ENCODE results near the gene ALPP. TPM values are rescaled to one million over a fixed set of nuclear protein-coding genes. Genes with fewer than 3 reads are reported as not detected.

Gene ALPP
- total RNA-seq, 2 donors from 2014 or later = 0.11 to 0.37 TPM

- no peak for TF ChIP-seq CTCF (IDR thresholded peaks at IDR 0.05)
- no peak overlapping the region for H3K27ac ChIP-seq
- no peak overlapping the region for H3K4me3 ChIP-seq
- peaks cover 44% of the 10 kb centered on the region for H3K27me3 ChIP-seq
- no peak for DNase-seq
- H3K36me3 ChIP-seq = no peaks in the 10 kb centered on the region
- H3K9ac ChIP-seq (ENCODE audit: low read depth in 2 of 2, low read length in 2 of 2) = no peak overlapping the region
- no peaks in the 10 kb centered on the region for H3K4me1 ChIP-seq
- intact Hi-C loops (cut with DNase I) = no loop called here
- H3K9me3 ChIP-seq = no peaks in the 10 kb centered on the region
These were observed 26.7 kb upstream of the ALPP start for GRCh38 chr2:232351686-232352510.

GRCh38 chr2:232352511-232353091, 25.9 kb upstream of the ALPP start:
- Histone ChIP-seq H3K4me3 (no peak overlapping the region), H3K9ac (ENCODE audit: low read depth in 2 of 2, low read length in 2 of 2) (no peak overlapping the region), H3K36me3 (no peaks in the 10 kb centered on the region), H3K27me3 (peaks cover 44% of the 10 kb centered on the region), H3K27ac (no peak overlapping the region), H3K9me3 (no peaks in the 10 kb centered on the region), H3K4me1 (no peaks in the 10 kb centered on the region)
- no peak for TF ChIP-seq CTCF (IDR thresholded peaks at IDR 0.05)
- DNase-seq = no peak
- intact Hi-C loops (cut with DNase I) = no loop called here

GRCh38 chr2:232353096-232353495, 25.5 kb upstream of the ALPP start:
- Histone ChIP-seq H3K36me3 (no peaks in the 10 kb centered on the region), H3K9me3 (no peaks in the 10 kb centered on the region), H3K27ac (no peak overlapping the region), H3K9ac (ENCODE audit: low read depth in 2 of 2, low read length in 2 of 2) (no peak overlapping the region), H3K4me1 (no peaks in the 10 kb centered on the region), H3K27me3 (peaks cover 44% of the 10 kb centered on the region), H3K4me3 (no peak overlapping the region)
- no peak for DNase-seq
- intact Hi-C loops (cut with DNase I) = no loop called here
- no peak for TF ChIP-seq CTCF (IDR thresholded peaks at IDR 0.05)

- intact Hi-C loops (cut with DNase I) = no loop called here
- Histone ChIP-seq H3K4me1 (no peaks in the 10 kb centered on the region), H3K27me3 (peaks cover 44% of the 10 kb centered on the region), H3K36me3 (no peaks in the 10 kb centered on the region), H3K4me3 (no peak overlapping the region), H3K9me3 (no peaks in the 10 kb centered on the region), H3K27ac (no peak overlapping the region), H3K9ac (ENCODE audit: low read depth in 2 of 2, low read length in 2 of 2) (no peak overlapping the region)
- TF ChIP-seq CTCF (IDR thresholded peaks at IDR 0.05) = no peak
- no peak for DNase-seq
These were observed 24.9 kb upstream of the ALPP start for GRCh38 chr2:232353660-232354059.

- Histone ChIP-seq H3K27me3 (peaks cover 44% of the 10 kb centered on the region), H3K9ac (ENCODE audit: low read depth in 2 of 2, low read length in 2 of 2) (no peak overlapping the region), H3K4me3 (no peak overlapping the region), H3K36me3 (no peaks in the 10 kb centered on the region), H3K9me3 (no peaks in the 10 kb centered on the region), H3K4me1 (no peaks in the 10 kb centered on the region), H3K27ac (no peak overlapping the region)
- TF ChIP-seq CTCF (IDR thresholded peaks at IDR 0.05) = no peak
- intact Hi-C loops (cut with DNase I) = no loop called here
- DNase-seq = no peak
These were observed 24.5 kb upstream of the ALPP start for GRCh38 chr2:232354069-232354468.
